ENCODE data around the gene INO80.

INO80 gene, protein sequence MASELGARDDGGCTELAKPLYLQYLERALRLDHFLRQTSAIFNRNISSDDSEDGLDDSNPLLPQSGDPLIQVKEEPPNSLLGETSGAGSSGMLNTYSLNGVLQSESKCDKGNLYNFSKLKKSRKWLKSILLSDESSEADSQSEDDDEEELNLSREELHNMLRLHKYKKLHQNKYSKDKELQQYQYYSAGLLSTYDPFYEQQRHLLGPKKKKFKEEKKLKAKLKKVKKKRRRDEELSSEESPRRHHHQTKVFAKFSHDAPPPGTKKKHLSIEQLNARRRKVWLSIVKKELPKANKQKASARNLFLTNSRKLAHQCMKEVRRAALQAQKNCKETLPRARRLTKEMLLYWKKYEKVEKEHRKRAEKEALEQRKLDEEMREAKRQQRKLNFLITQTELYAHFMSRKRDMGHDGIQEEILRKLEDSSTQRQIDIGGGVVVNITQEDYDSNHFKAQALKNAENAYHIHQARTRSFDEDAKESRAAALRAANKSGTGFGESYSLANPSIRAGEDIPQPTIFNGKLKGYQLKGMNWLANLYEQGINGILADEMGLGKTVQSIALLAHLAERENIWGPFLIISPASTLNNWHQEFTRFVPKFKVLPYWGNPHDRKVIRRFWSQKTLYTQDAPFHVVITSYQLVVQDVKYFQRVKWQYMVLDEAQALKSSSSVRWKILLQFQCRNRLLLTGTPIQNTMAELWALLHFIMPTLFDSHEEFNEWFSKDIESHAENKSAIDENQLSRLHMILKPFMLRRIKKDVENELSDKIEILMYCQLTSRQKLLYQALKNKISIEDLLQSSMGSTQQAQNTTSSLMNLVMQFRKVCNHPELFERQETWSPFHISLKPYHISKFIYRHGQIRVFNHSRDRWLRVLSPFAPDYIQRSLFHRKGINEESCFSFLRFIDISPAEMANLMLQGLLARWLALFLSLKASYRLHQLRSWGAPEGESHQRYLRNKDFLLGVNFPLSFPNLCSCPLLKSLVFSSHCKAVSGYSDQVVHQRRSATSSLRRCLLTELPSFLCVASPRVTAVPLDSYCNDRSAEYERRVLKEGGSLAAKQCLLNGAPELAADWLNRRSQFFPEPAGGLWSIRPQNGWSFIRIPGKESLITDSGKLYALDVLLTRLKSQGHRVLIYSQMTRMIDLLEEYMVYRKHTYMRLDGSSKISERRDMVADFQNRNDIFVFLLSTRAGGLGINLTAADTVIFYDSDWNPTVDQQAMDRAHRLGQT (N-terminal part only)

DNA sequence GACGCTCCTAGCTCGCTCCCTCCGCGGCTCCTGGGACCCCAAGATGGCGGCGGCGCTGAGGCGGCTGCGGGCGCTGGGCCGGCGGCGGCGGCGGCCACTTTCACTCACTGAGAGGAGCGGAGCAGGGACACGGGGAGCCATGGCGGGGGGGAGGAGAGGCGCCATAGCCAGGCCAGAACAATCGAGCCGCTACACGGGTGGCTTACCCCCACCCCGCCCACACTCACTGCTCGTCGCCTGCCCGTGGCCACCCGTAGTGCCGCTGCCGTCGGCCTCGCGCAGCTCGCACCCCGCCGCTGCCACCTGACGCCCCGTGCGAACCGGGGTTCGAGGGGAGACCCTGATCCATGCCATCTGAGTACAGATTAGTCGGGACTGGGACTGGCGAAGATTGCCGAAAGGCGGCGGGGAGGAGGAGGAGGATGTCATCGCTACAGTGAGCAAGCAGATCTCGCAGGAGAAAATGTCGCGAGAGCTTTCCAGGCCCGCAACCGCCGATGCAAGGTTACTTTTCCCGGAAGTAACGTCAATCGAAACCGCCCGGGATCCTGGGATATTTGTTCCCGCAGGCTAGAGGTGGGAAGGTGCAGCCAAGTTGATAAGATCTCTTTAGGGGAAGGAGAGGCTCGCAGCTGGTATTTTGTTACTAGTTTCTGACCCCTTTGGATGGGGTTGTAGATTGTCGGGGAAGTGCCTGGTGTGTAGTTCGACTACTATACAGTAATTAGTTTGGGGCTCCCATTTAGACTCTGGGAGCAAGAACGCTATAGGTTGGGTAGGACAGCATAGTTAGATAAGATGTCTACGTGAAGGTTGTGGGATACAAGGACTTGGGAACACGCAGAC is at the start of gene INO80:
TSS of gene INO80 (minus strand) at position 165 of the 846 bp plus-strand sequence. CDS start 19,970 bp downstream, outside the sequence.
- H3K9me2 ChIP-seq (ENCODE audit: low read depth, low read length): no peaks in the 10 kb centered on the region
- TF ChIP-seq, protein P1, sequence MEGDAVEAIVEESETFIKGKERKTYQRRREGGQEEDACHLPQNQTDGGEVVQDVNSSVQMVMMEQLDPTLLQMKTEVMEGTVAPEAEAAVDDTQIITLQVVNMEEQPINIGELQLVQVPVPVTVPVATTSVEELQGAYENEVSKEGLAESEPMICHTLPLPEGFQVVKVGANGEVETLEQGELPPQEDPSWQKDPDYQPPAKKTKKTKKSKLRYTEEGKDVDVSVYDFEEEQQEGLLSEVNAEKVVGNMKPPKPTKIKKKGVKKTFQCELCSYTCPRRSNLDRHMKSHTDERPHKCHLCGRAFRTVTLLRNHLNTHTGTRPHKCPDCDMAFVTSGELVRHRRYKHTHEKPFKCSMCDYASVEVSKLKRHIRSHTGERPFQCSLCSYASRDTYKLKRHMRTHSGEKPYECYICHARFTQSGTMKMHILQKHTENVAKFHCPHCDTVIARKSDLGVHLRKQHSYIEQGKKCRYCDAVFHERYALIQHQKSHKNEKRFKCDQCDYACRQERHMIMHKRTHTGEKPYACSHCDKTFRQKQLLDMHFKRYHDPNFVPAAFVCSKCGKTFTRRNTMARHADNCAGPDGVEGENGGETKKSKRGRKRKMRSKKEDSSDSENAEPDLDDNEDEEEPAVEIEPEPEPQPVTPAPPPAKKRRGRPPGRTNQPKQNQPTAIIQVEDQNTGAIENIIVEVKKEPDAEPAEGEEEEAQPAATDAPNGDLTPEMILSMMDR (IDR thresholded peaks at IDR 0.05; ENCODE audit: low read length): no peak
- TF ChIP-seq EZH2 (IDR thresholded peaks at IDR 0.05; ENCODE audit: borderline replicate concordance, low read length): no peak
- H3K9ac ChIP-seq (ENCODE audit: low read length): peak within 1 kb of the TSS; percentile 96
- no peaks in the 10 kb centered on the region for H3K27me3 ChIP-seq (ENCODE audit: insufficient read depth, low read length)
- H3K36me3 ChIP-seq (ENCODE audit: insufficient read depth, low read length): peaks cover 17% of the 10 kb centered on the region
- H3K4me1 ChIP-seq (ENCODE audit: insufficient read depth, low read length, severe bottlenecking): peaks cover 20% of the 10 kb centered on the region
- H2AFZ ChIP-seq (ENCODE audit: low read length): peak within 1 kb of the TSS; percentile 97
- peak within 1 kb of the TSS; percentile 98 for H3K4me2 ChIP-seq (ENCODE audit: low read length)
- no peaks in the 10 kb centered on the region for H4K20me1 ChIP-seq (ENCODE audit: insufficient read depth, low read length)
- H3K9me3 ChIP-seq (ENCODE audit: low read length): no peaks in the 10 kb centered on the region
- H3F3A ChIP-seq (ENCODE audit: insufficient read depth, low read length): no peaks in the 10 kb centered on the region
- H3K79me2 ChIP-seq (ENCODE audit: insufficient read depth, low read length): peaks cover 41% of the 10 kb centered on the region
- peak within 1 kb of the TSS; percentile 84 for H3K27ac ChIP-seq (ENCODE audit: low read depth, low read length, poor library complexity, severe bottlenecking)
- peak within 1 kb of the TSS; percentile 94 for H3K4me3 ChIP-seq (ENCODE audit: low read depth, low read length, poor library complexity, severe bottlenecking)

DNA sequence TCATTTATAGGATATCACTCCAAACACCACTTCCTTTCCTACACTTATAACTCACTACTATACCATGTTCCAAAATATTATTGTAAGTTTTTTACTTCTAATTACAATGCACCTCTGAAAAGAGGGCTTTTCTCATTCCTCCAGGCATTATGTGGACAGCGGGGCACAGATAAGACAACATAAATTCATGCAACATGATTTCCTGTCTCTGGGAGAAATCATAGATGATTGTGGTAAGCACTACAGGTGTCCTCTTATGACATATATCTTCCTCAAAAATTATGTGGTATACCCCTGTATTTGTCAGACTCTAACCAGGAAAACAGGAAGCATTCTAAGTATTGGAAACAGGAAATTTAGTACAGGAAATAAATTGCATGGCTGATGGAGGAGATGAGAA is 45.7 kb upstream of the INO80 start:
- Histone ChIP-seq H3K4me2 (ENCODE audit: low read length) (no peak overlapping the region), H3K27ac (ENCODE audit: low read depth, low read length, poor library complexity, severe bottlenecking) (no peak overlapping the region), H3K27me3 (ENCODE audit: insufficient read depth, low read length) (no peaks in the 10 kb centered on the region), H3K36me3 (ENCODE audit: insufficient read depth, low read length) (no peaks in the 10 kb centered on the region), H2AFZ (ENCODE audit: low read length) (no peak overlapping the region), H3K4me1 (ENCODE audit: insufficient read depth, low read length, severe bottlenecking) (no peaks in the 10 kb centered on the region), H3K9me2 (ENCODE audit: low read depth, low read length) (no peaks in the 10 kb centered on the region), H3F3A (ENCODE audit: insufficient read depth, low read length) (no peaks in the 10 kb centered on the region), H3K4me3 (ENCODE audit: low read depth, low read length, poor library complexity, severe bottlenecking) (no peak overlapping the region), H4K20me1 (ENCODE audit: insufficient read depth, low read length) (no peaks in the 10 kb centered on the region), H3K79me2 (ENCODE audit: insufficient read depth, low read length) (no peaks in the 10 kb centered on the region), H3K9ac (ENCODE audit: low read length) (no peak overlapping the region), H3K9me3 (ENCODE audit: low read length) (no peaks in the 10 kb centered on the region)
- TF ChIP-seq, protein P1 (IDR thresholded peaks at IDR 0.05; ENCODE audit: low read length): no peak
- no peak for TF ChIP-seq EZH2 (IDR thresholded peaks at IDR 0.05; ENCODE audit: borderline replicate concordance, low read length)

Data from OCI-LY1 (cell line).